HEK293T (cell line): ENCODE measurements around the gene PDE7B.

Experiments used
- BHLHE40 ChIP-seq: fragments of 450-650 bp; IDR thresholded peaks from 2 replicates; pipeline ENCODE4 v1.6.1; 2016; ENCODE audit warnings: mild to moderate bottlenecking, moderate library complexity, borderline replicate concordance
- ELF4 ChIP-seq: fragments of 450-650 bp; IDR thresholded peaks from 2 replicates; pipeline ENCODE4 v1.6.1; 2017; ENCODE audit warnings: antibody characterized with exemption
- FOXA1 ChIP-seq: fragments of 450-650 bp; IDR thresholded peaks from 2 replicates; pipeline ENCODE4 v1.6.1; 2016; ENCODE audit warnings: mild to moderate bottlenecking
- FOXM1 ChIP-seq: fragments of 450-650 bp; IDR thresholded peaks from 2 replicates; pipeline ENCODE4 v1.6.1; 2017; ENCODE audit warnings: mild to moderate bottlenecking, borderline replicate concordance
- HDGF ChIP-seq: fragments of 450-650 bp; IDR thresholded peaks from 2 replicates; pipeline ENCODE4 v1.6.1; 2017; ENCODE audit warnings: antibody characterized with exemption, borderline replicate concordance
- NFRKB ChIP-seq: fragments of 450-650 bp; IDR thresholded peaks from 2 replicates; pipeline ENCODE4 v1.6.1; 2016; ENCODE audit warnings: mild to moderate bottlenecking, moderate library complexity
- SP1 ChIP-seq: fragments of 450-650 bp; IDR thresholded peaks from 2 replicates; pipeline ENCODE4 v1.6.1; 2017
- TARDBP ChIP-seq: fragments of 450-650 bp; IDR thresholded peaks from 2 replicates; pipeline ENCODE4 v1.6.1; 2016

DNA sequence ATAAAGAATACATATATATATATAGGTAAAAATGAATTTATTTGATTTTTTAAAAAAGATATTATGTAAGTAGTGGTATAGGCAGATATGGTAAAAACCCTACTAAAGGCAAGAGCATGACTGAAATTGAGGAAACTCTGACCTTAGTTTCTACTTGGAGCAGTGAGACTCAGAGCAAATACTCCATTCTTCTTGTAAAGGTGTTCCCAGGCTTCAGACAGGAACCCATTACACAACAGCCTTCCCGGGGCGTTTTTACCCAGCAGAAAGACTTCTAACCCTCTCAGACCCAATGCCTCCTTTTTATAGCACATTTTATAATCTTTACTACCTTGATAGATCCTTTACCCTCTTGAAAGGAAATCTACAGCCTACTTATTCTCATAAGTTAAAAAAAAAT is 274.1 kb downstream of the PDE7B start:
- TF ChIP-seq SP1 = no peak
- no peak for TF ChIP-seq FOXM1
- TF ChIP-seq FOXA1 = no peak
- no peak for TF ChIP-seq NFRKB
- no peak for TF ChIP-seq ELF4
- no peak for TF ChIP-seq TARDBP
- no peak for TF ChIP-seq BHLHE40
- no peak for TF ChIP-seq HDGF
